ENCODE results near the gene NTRK1.

DNA sequence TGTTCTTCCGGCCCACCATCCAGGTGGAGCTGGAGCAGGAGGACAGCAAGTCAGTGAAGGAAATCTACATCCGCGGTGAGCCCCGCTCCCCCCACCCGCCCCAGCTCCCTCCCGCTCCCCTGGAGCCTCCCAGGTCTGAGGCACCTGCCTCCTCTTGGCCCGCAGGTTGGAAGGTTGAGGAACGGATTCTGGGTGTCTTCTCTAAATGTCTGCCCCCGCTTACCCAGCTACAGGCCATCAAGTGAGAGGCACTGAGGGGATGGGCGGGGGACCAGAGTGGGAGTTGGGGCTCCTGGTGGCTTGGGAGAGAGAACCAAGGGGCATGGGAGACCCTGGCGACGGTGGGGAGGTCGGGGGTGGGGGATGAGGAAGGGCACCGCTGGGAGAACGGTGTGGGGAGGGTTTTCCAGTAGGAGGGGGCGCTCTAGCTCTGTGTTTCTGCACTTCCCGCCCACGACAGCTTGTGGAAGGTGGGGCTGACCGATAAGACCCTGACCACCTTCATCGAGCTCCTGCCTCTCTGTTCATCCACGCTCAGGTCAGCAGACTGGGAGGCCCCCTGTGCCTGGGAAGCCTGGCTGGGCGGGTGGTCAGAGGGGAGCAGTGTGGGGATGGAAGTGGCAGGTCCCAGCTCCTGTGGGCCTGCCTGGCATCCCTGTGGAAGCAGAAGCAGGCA is 64.0 kb downstream of the NTRK1 start:
- TF ChIP-seq, protein P1, sequence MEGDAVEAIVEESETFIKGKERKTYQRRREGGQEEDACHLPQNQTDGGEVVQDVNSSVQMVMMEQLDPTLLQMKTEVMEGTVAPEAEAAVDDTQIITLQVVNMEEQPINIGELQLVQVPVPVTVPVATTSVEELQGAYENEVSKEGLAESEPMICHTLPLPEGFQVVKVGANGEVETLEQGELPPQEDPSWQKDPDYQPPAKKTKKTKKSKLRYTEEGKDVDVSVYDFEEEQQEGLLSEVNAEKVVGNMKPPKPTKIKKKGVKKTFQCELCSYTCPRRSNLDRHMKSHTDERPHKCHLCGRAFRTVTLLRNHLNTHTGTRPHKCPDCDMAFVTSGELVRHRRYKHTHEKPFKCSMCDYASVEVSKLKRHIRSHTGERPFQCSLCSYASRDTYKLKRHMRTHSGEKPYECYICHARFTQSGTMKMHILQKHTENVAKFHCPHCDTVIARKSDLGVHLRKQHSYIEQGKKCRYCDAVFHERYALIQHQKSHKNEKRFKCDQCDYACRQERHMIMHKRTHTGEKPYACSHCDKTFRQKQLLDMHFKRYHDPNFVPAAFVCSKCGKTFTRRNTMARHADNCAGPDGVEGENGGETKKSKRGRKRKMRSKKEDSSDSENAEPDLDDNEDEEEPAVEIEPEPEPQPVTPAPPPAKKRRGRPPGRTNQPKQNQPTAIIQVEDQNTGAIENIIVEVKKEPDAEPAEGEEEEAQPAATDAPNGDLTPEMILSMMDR (conservative IDR thresholded peaks at IDR 0.05 in 1 of 2, IDR thresholded peaks at IDR 0.05 in 1 of 2; ENCODE audit: low read depth in 1 of 2, low read length in 2 of 2): no peak
- TF ChIP-seq EZH2 (IDR thresholded peaks at IDR 0.05; ENCODE audit: low read length, missing control alignments): no peak
